CD4-positive, alpha-beta memory T cell (primary cell): ENCODE data around the gene ERICH3. TPM values are rescaled to one million over a fixed set of nuclear protein-coding genes. Genes with fewer than 3 reads are reported as not detected.

Experiments used
- CTCF ChIA-PET: fragments of 350-600 bp; sonication (Branson Sonifier 250); formaldehyde crosslinking; loops from one replicate; lab custom pipeline; 2021; ENCODE audit warnings: inconsistent platforms; ENCODE audit not compliant: partially characterized antibody; lab: Charles Lee
- POLR2A ChIA-PET: fragments of 350-600 bp; sonication (Branson Sonifier 250); formaldehyde crosslinking; loops from one replicate; lab custom pipeline; 2021; ENCODE audit not compliant: partially characterized antibody; lab: Charles Lee
- DNase-seq, 5 donors: peaks; one replicate each; pipeline versions ENCODE4 v3.0.0 to v3.0.0-alpha.2; 2020 to 2022; ENCODE audit warnings: mixed read lengths in 1 of 5
- H3K27ac ChIP-seq: one replicate; pipeline ENCODE4 v1.7.0; 2013; ENCODE audit warnings: low read depth, low read length
- H3K27me3 ChIP-seq: 2 replicates; pipeline ENCODE4 v1.7.0; 2013; ENCODE audit warnings: mild to moderate bottlenecking, low read length, moderate library complexity; ENCODE audit not compliant: insufficient read depth
- H3K36me3 ChIP-seq: 2 replicates; pipeline ENCODE4 v1.7.0; 2013; ENCODE audit warnings: mild to moderate bottlenecking, low read length, moderate library complexity; ENCODE audit not compliant: insufficient read depth
- H3K4me1 ChIP-seq: 2 replicates; pipeline ENCODE4 v1.7.0; 2013; ENCODE audit warnings: mild to moderate bottlenecking, low read length, moderate library complexity; ENCODE audit not compliant: insufficient read depth
- H3K4me3 ChIP-seq, 2 donors: one replicate each; pipeline ENCODE4 v1.7.0; 2013; ENCODE audit warnings: low read length in 2 of 2, mild to moderate bottlenecking in 1 of 2
- H3K9me3 ChIP-seq, 2 donors: one replicate each; pipeline ENCODE4 v1.7.0; 2013; ENCODE audit warnings: low read length in 2 of 2, control low read depth in 1 of 2; ENCODE audit not compliant: control insufficient read depth in 1 of 2
- H3K27ac Mint-ChIP-seq, 7 donors: one replicate each; pipeline ENCODE4 v1.8.0; 2020 to 2021; ENCODE audit warnings: mixed read lengths in 7 of 7, mild to moderate bottlenecking in 6 of 7, inconsistent platforms in 3 of 7, moderate library complexity in 3 of 7
- H3K27me3 Mint-ChIP-seq, 2 donors: one replicate each; pipeline ENCODE4 v1.8.0; 2020 to 2021; ENCODE audit warnings: mixed read lengths in 2 of 2
- H3K36me3 Mint-ChIP-seq, 2 donors: one replicate each; pipeline ENCODE4 v1.8.0; 2020 to 2021; ENCODE audit warnings: mixed read lengths in 2 of 2, inconsistent platforms in 1 of 2, mild to moderate bottlenecking in 1 of 2
- H3K4me1 Mint-ChIP-seq, 4 donors: one replicate each; pipeline ENCODE4 v1.8.0; 2020 to 2021; ENCODE audit warnings: mixed read lengths in 4 of 4, mild to moderate bottlenecking in 1 of 4
- H3K4me3 Mint-ChIP-seq, 8 donors: one replicate each; pipeline ENCODE4 v1.8.0; 2020 to 2021; ENCODE audit warnings: mixed read lengths in 8 of 8, mild to moderate bottlenecking in 7 of 8, moderate library complexity in 6 of 8, inconsistent platforms in 3 of 8
- H3K9me3 Mint-ChIP-seq, 8 donors: one replicate each; pipeline ENCODE4 v1.8.0; 2020 to 2021; ENCODE audit warnings: mixed read lengths in 8 of 8, mild to moderate bottlenecking in 5 of 8, inconsistent platforms in 3 of 8, moderate library complexity in 1 of 8
- intact Hi-C: fragments of 100-400 bp; cut with micrococcal nuclease; formaldehyde crosslinking; loops from one replicate; pipeline ENCODE4 v1.15.1; 2023
- polyA plus RNA-seq, 2 donors: library from polyadenylated mRNA; unstranded; fragments of 300-500 nt; fragmentation: Illumina TruSeq; gene quantifications; one replicate each; pipeline ENCODE4 v1.2.3, GENCODE V29; 2021
- total RNA-seq, 2 experiments: library from RNA; stranded (reverse); gene quantifications; one replicate each; pipeline ENCODE4 v1.2.3, GENCODE V29; 2021

The ERICH3 gene
- total and polyA plus RNA-seq, 4 experiments from 2014 or later, result not detected

- Mint-ChIP-seq H3K9me3 (no peaks in the 10 kb centered on the region), H3K36me3 (no peaks in the 10 kb centered on the region), H3K4me3 (no peak overlapping the region), H3K4me1 (peaks cover 0 to 4% (median 3%) of the 10 kb centered on the region in 4 donors), H3K27ac (no peak overlapping the region), H3K27me3 (peaks cover 0 to 4% of the 10 kb centered on the region in 2 donors)
- H3K36me3 ChIP-seq, result no peaks in the 10 kb centered on the region
- no peaks in the 10 kb centered on the region for H3K9me3 ChIP-seq
- POLR2A ChIA-PET, result no interaction called here
- CTCF ChIA-PET, result interaction anchor here (1.8 kb wide), 1 partner anchor 17 kb away, joined by 4 read pairs; no protein-coding TSS in a partner anchor
- H3K27me3 ChIP-seq, result no peaks in the 10 kb centered on the region
- H3K27ac ChIP-seq, result no peak overlapping the region
- H3K4me3 ChIP-seq, result no peak overlapping the region
- no peak for DNase-seq
- intact Hi-C loops, result no loop called here
- H3K4me1 ChIP-seq, result no peaks in the 10 kb centered on the region
Observed at GRCh38 chr1:74590288-74590687, 83.3 kb downstream of the ERICH3 start.

- intact Hi-C loops, result no loop called here
- no peak for DNase-seq
- H3K27ac ChIP-seq, result no peak overlapping the region
- no peaks in the 10 kb centered on the region for H3K36me3 Mint-ChIP-seq
- H3K27me3 ChIP-seq, result no peaks in the 10 kb centered on the region
- peak overlapping the region in 1 of 8 donors; percentile 11 for H3K4me3 Mint-ChIP-seq
- H3K27me3 Mint-ChIP-seq, result peaks cover 2 to 4% of the 10 kb centered on the region in 2 donors
- POLR2A ChIA-PET, result no interaction called here
- no peaks in the 10 kb centered on the region for H3K36me3 ChIP-seq
- H3K27ac Mint-ChIP-seq, result no peak overlapping the region
- H3K9me3 ChIP-seq, result no peaks in the 10 kb centered on the region
- no peak overlapping the region for H3K4me3 ChIP-seq
- H3K9me3 Mint-ChIP-seq, result peaks cover 0 to under 1% (median 0%) of the 10 kb centered on the region in 8 donors
- H3K4me1 Mint-ChIP-seq, result peaks cover 0 to 4% (median 3%) of the 10 kb centered on the region in 4 donors
- CTCF ChIA-PET, result no interaction called here
- no peaks in the 10 kb centered on the region for H3K4me1 ChIP-seq
Observed at GRCh38 chr1:74587888-74588287, 85.7 kb downstream of the ERICH3 start.

- Mint-ChIP-seq H3K27ac (no peak overlapping the region), H3K4me1 (peaks cover 0 to 4% (median 3%) of the 10 kb centered on the region in 4 donors), H3K27me3 (peaks cover 2 to 3% of the 10 kb centered on the region in 2 donors), H3K36me3 (no peaks in the 10 kb centered on the region), H3K4me3 (peak overlapping the region; percentile 55 to 74 (median 67)), H3K9me3 (peaks cover 0 to 1% (median 0%) of the 10 kb centered on the region in 8 donors)
- no peaks in the 10 kb centered on the region for H3K27me3 ChIP-seq
- intact Hi-C loops, result no loop called here
- no peak overlapping the region for H3K4me3 ChIP-seq
- H3K27ac ChIP-seq, result no peak overlapping the region
- H3K36me3 ChIP-seq, result no peaks in the 10 kb centered on the region
- no peaks in the 10 kb centered on the region for H3K9me3 ChIP-seq
- ChIA-PET CTCF (no interaction called here), POLR2A (no interaction called here)
- DNase-seq, result no peak
- H3K4me1 ChIP-seq, result no peaks in the 10 kb centered on the region
Observed at GRCh38 chr1:74586253-74586897, 87.2 kb downstream of the ERICH3 start.

- peaks cover 0 to 2% of the 10 kb centered on the region in 2 donors for H3K27me3 Mint-ChIP-seq
- CTCF ChIA-PET, result no interaction called here
Observed at GRCh38 chr1:74584185-74584584, 89.4 kb downstream of the ERICH3 start.

GRCh38 chr1:74583397-74583796 is 90.2 kb downstream of the ERICH3 start:
- ChIA-PET POLR2A (no interaction called here), CTCF (no interaction called here)
- no peak for DNase-seq
- H3K27ac ChIP-seq, result no peak overlapping the region
- Mint-ChIP-seq H3K9me3 (peaks cover 0 to 1% (median 0%) of the 10 kb centered on the region in 8 donors), H3K4me3 (no peak overlapping the region), H3K27ac (no peak overlapping the region), H3K27me3 (peaks cover 0 to 2% of the 10 kb centered on the region in 2 donors), H3K4me1 (peaks cover 0 to 4% (median 3%) of the 10 kb centered on the region in 4 donors), H3K36me3 (no peaks in the 10 kb centered on the region)
- H3K4me1 ChIP-seq, result no peaks in the 10 kb centered on the region
- intact Hi-C loops, result no loop called here
- no peaks in the 10 kb centered on the region for H3K27me3 ChIP-seq
- H3K4me3 ChIP-seq, result no peak overlapping the region
- no peaks in the 10 kb centered on the region for H3K9me3 ChIP-seq
- no peaks in the 10 kb centered on the region for H3K36me3 ChIP-seq

More at GRCh38 chr1:74584185-74584584, 89.4 kb downstream of the ERICH3 start:
- Histone ChIP-seq H3K36me3 (no peaks in the 10 kb centered on the region), H3K9me3 (no peaks in the 10 kb centered on the region), H3K4me1 (no peaks in the 10 kb centered on the region), H3K27me3 (no peaks in the 10 kb centered on the region), H3K4me3 (no peak overlapping the region), H3K27ac (no peak overlapping the region)
- H3K4me3 Mint-ChIP-seq, result no peak overlapping the region
- no peak for DNase-seq
- POLR2A ChIA-PET, result no interaction called here
- peaks cover 0 to 1% (median 0%) of the 10 kb centered on the region in 8 donors for H3K9me3 Mint-ChIP-seq
- intact Hi-C loops, result no loop called here
- H3K27ac Mint-ChIP-seq, result no peak overlapping the region
- no peaks in the 10 kb centered on the region for H3K36me3 Mint-ChIP-seq
- H3K4me1 Mint-ChIP-seq, result peaks cover 0 to 4% (median 3%) of the 10 kb centered on the region in 4 donors

GRCh38 chr1:74579425-74579824 is 94.2 kb downstream of the ERICH3 start:
- Histone ChIP-seq H3K4me3 (no peak overlapping the region), H3K4me1 (no peaks in the 10 kb centered on the region), H3K27me3 (no peaks in the 10 kb centered on the region), H3K9me3 (no peaks in the 10 kb centered on the region), H3K36me3 (no peaks in the 10 kb centered on the region), H3K27ac (no peak overlapping the region)
- H3K36me3 Mint-ChIP-seq, result no peaks in the 10 kb centered on the region
- peaks cover 0 to 2% of the 10 kb centered on the region in 2 donors for H3K27me3 Mint-ChIP-seq
- H3K4me3 Mint-ChIP-seq, result no peak overlapping the region
- intact Hi-C loops, result no loop called here
- ChIA-PET POLR2A (no interaction called here), CTCF (no interaction called here)
- H3K27ac Mint-ChIP-seq, result no peak overlapping the region
- H3K4me1 Mint-ChIP-seq, result no peaks in the 10 kb centered on the region
- no peak for DNase-seq
- H3K9me3 Mint-ChIP-seq, result peaks cover 0 to 3% (median 0%) of the 10 kb centered on the region in 8 donors

GRCh38 chr1:74578101-74578500 is 95.5 kb downstream of the ERICH3 start:
- Mint-ChIP-seq H3K4me1 (no peaks in the 10 kb centered on the region), H3K36me3 (no peaks in the 10 kb centered on the region), H3K9me3 (peaks cover 0 to 3% (median 0%) of the 10 kb centered on the region in 8 donors), H3K27ac (no peak overlapping the region), H3K4me3 (no peak overlapping the region), H3K27me3 (no peaks in the 10 kb centered on the region)
- Histone ChIP-seq H3K9me3 (no peaks in the 10 kb centered on the region), H3K4me1 (no peaks in the 10 kb centered on the region), H3K36me3 (no peaks in the 10 kb centered on the region), H3K27me3 (no peaks in the 10 kb centered on the region), H3K4me3 (no peak overlapping the region), H3K27ac (no peak overlapping the region)
- ChIA-PET CTCF (no interaction called here), POLR2A (no interaction called here)
- DNase-seq, result no peak
- intact Hi-C loops, result no loop called here
